A549 (cell line): ENCODE data around the gene KRT76. TPM values are rescaled to one million over a fixed set of nuclear protein-coding genes. Genes with fewer than 3 reads are reported as not detected.

Experiments used
- ATAC-seq, 2 experiments: fragments of 200-7000 bp in 1 of 2; fragments of >200 bp in 1 of 2; cut with Nextera tagmentation in 1 of 2; cut with Tn5 transposase in 1 of 2; 3 replicates each; pipeline versions ENCODE4 v1.8.0 to v1.9.1; 2018 to 2020; ENCODE audit warnings: mild to moderate bottlenecking in 1 of 2, moderate library complexity in 1 of 2
- CTCF ChIA-PET: fragments of 300-600 bp; sonication (Branson Sonifier 250); formaldehyde crosslinking; extraction: SDS; loops from one replicate; lab custom pipeline; 2021; ENCODE audit warnings: antibody characterized with exemption, inconsistent platforms; lab: Yijun Ruan, JAX
- POLR2A ChIA-PET: fragments of 350-600 bp; formaldehyde crosslinking; extraction: SDS; loops from one replicate; lab custom pipeline; 2021; ENCODE audit warnings: antibody characterized with exemption, inconsistent platforms; lab: Yijun Ruan, JAX
- DNase-seq, 2 experiments: peaks; one replicate each; pipeline versions ENCODE4 v3.0.0 to v3.0.0-alpha.2; 2011 to 2016; ENCODE audit warnings: low read depth in 1 of 2, low spot score in 1 of 2
- FAIRE-seq: peaks from 2 replicates; lab custom pipeline; 2011; peaks lifted over from hg19 to GRCh38; lab: Jason Lieb, UNC
- H3K27ac ChIP-seq, 2 experiments: fragments of >200 bp; sonication (Bioruptor Twin); formaldehyde crosslinking; 3 replicates each; pipeline ENCODE4 v1.5.1; 2016 to 2017
- H3K4me1 ChIP-seq: fragments of >200 bp; sonication (Bioruptor Twin); formaldehyde crosslinking; 3 replicates; pipeline ENCODE4 v1.6.1; 2016
- H3K4me2 ChIP-seq: fragments of >200 bp; sonication (Bioruptor Twin); formaldehyde crosslinking; 3 replicates; pipeline ENCODE4 v1.6.1; 2016
- H3K4me3 ChIP-seq: fragments of >200 bp; sonication (Bioruptor Twin); formaldehyde crosslinking; 3 replicates; pipeline ENCODE4 v1.5.1; 2016
- H3K9me3 ChIP-seq: fragments of >200 bp; sonication (Bioruptor Twin); formaldehyde crosslinking; 3 replicates; pipeline ENCODE4 v1.6.1; 2016
- BCL3 ChIP-seq: fragments of >200 bp; sonication (Bioruptor Twin); formaldehyde crosslinking; IDR thresholded peaks from 3 replicates; pipeline ENCODE4 v1.6.1; 2016
- BHLHE40 ChIP-seq: IDR thresholded peaks from 2 replicates; pipeline ENCODE4 v1.6.1; 2012; ENCODE audit warnings: low read depth, low read length, inconsistent platforms
- CBX8 ChIP-seq: fragments of 200-600 bp; sonication (generic); IDR thresholded peaks from 2 replicates; pipeline ENCODE4 v1.6.1; 2016
- ELK1 ChIP-seq: fragments of 150-350 bp; IDR thresholded peaks from 2 replicates; pipeline ENCODE4 v1.6.1; 2014; ENCODE audit warnings: low read depth, mild to moderate bottlenecking, low read length
- EP300 ChIP-seq, 2 experiments: fragments of >200 bp; sonication (Bioruptor Twin); formaldehyde crosslinking; IDR thresholded peaks; 2 replicates in 1 of 2; 3 replicates in 1 of 2; pipeline ENCODE4 v1.6.1; 2016 to 2017
- ESRRA ChIP-seq: fragments of 150-350 bp; IDR thresholded peaks from 2 replicates; pipeline ENCODE4 v1.6.1; 2014; ENCODE audit warnings: mild to moderate bottlenecking, low read length, borderline replicate concordance
- FOSB ChIP-seq: fragments of 250-450 bp; sonication (Bioruptor Pico); IDR thresholded peaks from 2 replicates; pipeline ENCODE4 v1.5.0; 2020; ENCODE audit warnings: mild to moderate bottlenecking, moderate library complexity
- GATA3 ChIP-seq: IDR thresholded peaks from 2 replicates; pipeline ENCODE4 v1.6.1; 2012; ENCODE audit warnings: borderline replicate concordance
- HOXB5 ChIP-seq: fragments of 250-450 bp; sonication (Bioruptor Pico); IDR thresholded peaks from 2 replicates; pipeline ENCODE4 v1.5.0; 2020; ENCODE audit warnings: mild to moderate bottlenecking, moderate library complexity
- KDM1A ChIP-seq: fragments of 200-600 bp; sonication (generic); IDR thresholded peaks from 2 replicates; pipeline ENCODE4 v1.6.1; 2016; ENCODE audit warnings: low read depth, mild to moderate bottlenecking
- KDM5A ChIP-seq: fragments of 200-600 bp; sonication (generic); IDR thresholded peaks from 2 replicates; pipeline ENCODE4 v1.6.1; 2016; ENCODE audit warnings: antibody characterized with exemption, mild to moderate bottlenecking
- MAFK ChIP-seq: fragments of 450-650 bp; IDR thresholded peaks from 2 replicates; pipeline ENCODE4 v1.6.1; 2014; ENCODE audit not compliant: partially characterized antibody
- MAZ ChIP-seq: fragments of 150-350 bp; IDR thresholded peaks from 2 replicates; pipeline ENCODE4 v1.6.1; 2014; ENCODE audit warnings: antibody characterized with exemption, low read depth, low read length, borderline replicate concordance
- NPAS2 ChIP-seq: fragments of 250-450 bp; sonication (Bioruptor Pico); IDR thresholded peaks from 2 replicates; pipeline ENCODE4 v1.8.0; 2022; ENCODE audit warnings: mild to moderate bottlenecking, moderate library complexity, borderline replicate concordance
- PHF8 ChIP-seq: fragments of 200-600 bp; sonication (generic); IDR thresholded peaks from 2 replicates; pipeline ENCODE4 v1.6.1; 2016; ENCODE audit warnings: low read depth, mild to moderate bottlenecking, antibody characterized with exemption, moderate library complexity, borderline replicate concordance
- POLR2A ChIP-seq: IDR thresholded peaks from 2 replicates; pipeline ENCODE4 v1.6.1; 2012; ENCODE audit warnings: mild to moderate bottlenecking, low read length
- RARB ChIP-seq: fragments of 250-450 bp; sonication (Bioruptor Pico); IDR thresholded peaks from 2 replicates; pipeline ENCODE4 v1.8.0; 2021; ENCODE audit warnings: mild to moderate bottlenecking, moderate library complexity
- RFX5 ChIP-seq: fragments of 450-650 bp; IDR thresholded peaks from 2 replicates; pipeline ENCODE4 v1.7.1; 2014; ENCODE audit warnings: antibody characterized with exemption, mild to moderate bottlenecking, moderate library complexity
- RNF2 ChIP-seq: fragments of 200-600 bp; sonication (generic); IDR thresholded peaks from 2 replicates; pipeline ENCODE4 v1.6.1; 2016; ENCODE audit warnings: low read depth, mild to moderate bottlenecking, antibody characterized with exemption, moderate library complexity, borderline replicate concordance
- ZC3H11A ChIP-seq: fragments of 450-650 bp; IDR thresholded peaks from 2 replicates; pipeline ENCODE4 v1.6.1; 2014; ENCODE audit warnings: antibody characterized with exemption, mild to moderate bottlenecking
- ZSCAN20 ChIP-seq: fragments of 250-450 bp; sonication (Bioruptor Pico); IDR thresholded peaks from 2 replicates; pipeline ENCODE4 v1.8.0; 2022; ENCODE audit warnings: mild to moderate bottlenecking, moderate library complexity
- WGBS: methylation state at CpG from one replicate; pipeline ENCODE4 v1.1.6; 2017; ENCODE audit errors: missing lambda C conversion rate; 5-methylcytosine and 5-hydroxymethylcytosine counted together
- polyA plus RNA-seq, 4 experiments: library from polyadenylated mRNA; depleted of rRNA in 3 of 4; stranded (reverse); fragments of >200 nt; fragmentation: RNase III in 1 of 4; extraction: RNeasy Plus Mini Kit Qiagen cat#74134 plus additional on column Dnase treatment in 1 of 4; gene quantifications; 2 replicates in 3 of 4; 3 replicates in 1 of 4; pipeline ENCODE4 v1.2.3, GENCODE V29; 2011 to 2017
- TF ChIP-seq, protein P1 (sequence below): fragments of 250-450 bp; sonication (Bioruptor Pico); IDR thresholded peaks from 2 replicates; pipeline ENCODE4 v1.5.0; 2020; ENCODE audit warnings: low read depth, mild to moderate bottlenecking, moderate library complexity
- TF ChIP-seq, protein P2 (sequence below): IDR thresholded peaks from 2 replicates; pipeline ENCODE4 v1.6.1; 2012

Gene KRT76
- polyA plus RNA-seq, 2 of the 4 experiments (the other 2 are of a cell fraction) = not detected

- Histone ChIP-seq H3K4me2 (no peak overlapping the region), H3K27ac (no peak overlapping the region), H3K4me3 (no peak overlapping the region), H3K9me3 (no peaks in the 10 kb centered on the region), H3K4me1 (no peaks in the 10 kb centered on the region)
- ChIA-PET POLR2A (no interaction called here), CTCF (interaction anchor here (0.7 to 1.7 kb wide), 5 partner anchors 8 to 461 kb away, joined by 3 to 4 read pairs (median 3); no protein-coding TSS in a partner anchor)
- no peak for TF ChIP-seq CBX8
- ATAC-seq (no peak), DNase-seq (no peak), FAIRE-seq (no peak)
- WGBS = 90% methylated on average over 11 of the region's 11 CpGs
Measured at GRCh38 chr12:52788876-52789636, 11.9 kb upstream of the KRT76 start.

DNA sequence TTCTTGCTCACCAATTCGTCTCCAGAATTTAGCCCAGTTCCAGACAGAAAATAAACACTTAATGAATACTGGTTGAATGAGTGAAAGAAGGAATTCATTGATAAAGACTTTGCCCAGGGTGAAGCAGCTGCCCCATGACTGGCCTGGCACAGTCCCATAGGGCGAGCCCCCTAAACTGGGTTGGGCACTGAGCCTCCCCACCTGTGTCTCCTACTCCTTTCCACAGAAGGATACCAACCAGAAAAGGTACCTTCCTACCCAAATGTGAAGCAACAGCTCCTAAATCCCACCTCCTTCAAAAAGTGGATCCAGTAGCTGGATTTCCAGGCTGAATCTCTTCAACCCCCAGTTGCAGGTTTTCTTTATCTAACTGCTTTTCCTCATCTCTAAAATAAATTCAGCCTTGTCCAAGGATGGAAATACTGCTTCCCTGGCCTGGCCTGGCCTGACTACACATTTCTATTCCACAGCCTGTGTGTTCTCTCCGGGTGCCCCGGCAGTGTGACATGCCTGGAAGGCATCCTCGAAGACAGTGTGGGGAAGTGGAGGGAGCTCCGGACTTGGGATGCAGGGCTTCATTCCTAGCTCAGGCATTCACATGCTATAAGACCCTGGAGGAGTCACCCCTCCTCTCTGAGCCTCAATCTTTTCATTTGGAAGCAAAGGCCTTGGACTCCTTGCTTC is 11.2 kb upstream of the KRT76 start:
- CTCF ChIA-PET = interaction anchor here (0.7 to 1.7 kb wide), 5 partner anchors 8 to 461 kb away, joined by 3 to 5 read pairs (median 3); no protein-coding TSS in a partner anchor
- Histone ChIP-seq H3K9me3 (no peaks in the 10 kb centered on the region), H3K4me2 (no peak overlapping the region), H3K4me1 (no peaks in the 10 kb centered on the region), H3K4me3 (no peak overlapping the region), H3K27ac (no peak overlapping the region; a peak in 1 of 6 replicates)
- POLR2A ChIA-PET = no interaction called here
- ATAC-seq (no peak), DNase-seq (no peak), FAIRE-seq (no peak)
- WGBS = 84% methylated on average over 6 of the region's 6 CpGs
- TF ChIP-seq PHF8 (no peak), EP300 (IDR thresholded peaks at IDR 0.05) (no peak), MAFK (no peak), RFX5 (no peak), NPAS2 (CRISPR knock-in tag) (no peak), HOXB5 (CRISPR knock-in tag) (no peak), ELK1 (no peak), ESRRA (no peak), GATA3 (no peak)

GRCh38 chr12:52787324-52788191 is 10.4 kb upstream of the KRT76 start:
- CTCF ChIA-PET = interaction anchor here (1.2 to 1.3 kb wide), 2 partner anchors 92 to 115 kb away, joined by 3 to 5 read pairs; no protein-coding TSS in a partner anchor
- FAIRE-seq = no peak
- no peak for TF ChIP-seq MAZ
- no peak for TF ChIP-seq KDM5A
- no peak for TF ChIP-seq FOSB
- no peak for TF ChIP-seq NPAS2 (CRISPR knock-in tag)
- no peak for TF ChIP-seq RNF2
- TF ChIP-seq ZC3H11A = no peak
- TF ChIP-seq BHLHE40 = no peak
- no peak for TF ChIP-seq BCL3
- TF ChIP-seq ZSCAN20 (CRISPR knock-in tag) = no peak
- TF ChIP-seq, protein P1, sequence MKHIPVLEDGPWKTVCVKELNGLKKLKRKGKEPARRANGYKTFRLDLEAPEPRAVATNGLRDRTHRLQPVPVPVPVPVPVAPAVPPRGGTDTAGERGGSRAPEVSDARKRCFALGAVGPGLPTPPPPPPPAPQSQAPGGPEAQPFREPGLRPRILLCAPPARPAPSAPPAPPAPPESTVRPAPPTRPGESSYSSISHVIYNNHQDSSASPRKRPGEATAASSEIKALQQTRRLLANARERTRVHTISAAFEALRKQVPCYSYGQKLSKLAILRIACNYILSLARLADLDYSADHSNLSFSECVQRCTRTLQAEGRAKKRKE = no peak
- TF ChIP-seq MAFK = no peak
- no peak for TF ChIP-seq POLR2A
- TF ChIP-seq EP300 (IDR thresholded peaks at IDR 0.05) = no peak
- TF ChIP-seq ESRRA = no peak
- no peak for TF ChIP-seq RARB (CRISPR knock-in tag)
- TF ChIP-seq ELK1 = no peak
- TF ChIP-seq CBX8 = no peak
- no peak for TF ChIP-seq KDM1A
- TF ChIP-seq, protein P2, sequence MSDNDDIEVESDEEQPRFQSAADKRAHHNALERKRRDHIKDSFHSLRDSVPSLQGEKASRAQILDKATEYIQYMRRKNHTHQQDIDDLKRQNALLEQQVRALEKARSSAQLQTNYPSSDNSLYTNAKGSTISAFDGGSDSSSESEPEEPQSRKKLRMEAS = no peak
- TF ChIP-seq, all 56 proteins: peak for 0
- DNase-seq (no peak), ATAC-seq (no peak; a peak in 1 of 6 replicates)
- H3K4me1 ChIP-seq = no peaks in the 10 kb centered on the region
- no peaks in the 10 kb centered on the region for H3K9me3 ChIP-seq
- no peak overlapping the region for H3K27ac ChIP-seq
- POLR2A ChIA-PET = no interaction called here
- H3K4me3 ChIP-seq = no peak overlapping the region
- WGBS = 76% methylated on average over 6 of the region's 6 CpGs
- no peak overlapping the region for H3K4me2 ChIP-seq
